Right lobe of liver (tissue), 4 donors: Measurements from ENCODE around the gene SELENOM.

Experiments used
- CTCF ChIP-seq, 4 donors: fragments of 200-600 bp in 3 of 4; fragments of 450-650 bp in 1 of 4; IDR thresholded peaks; one replicate each; pipeline versions ENCODE4 v1.5.1 to v1.8.0; 2016 to 2022; ENCODE audit warnings: antibody characterized with exemption in 4 of 4, mild to moderate bottlenecking in 2 of 4
- POLR2A ChIP-seq: fragments of 450-650 bp; IDR thresholded peaks from one replicate; pipeline ENCODE4 v1.6.1; 2017; ENCODE audit warnings: antibody characterized with exemption, mild to moderate bottlenecking
- donor health status: DM: no; HTN: no; CAD: no.
- donor health status: DM: no; HTN: no; CAD: no.
- donor health status: DM: no; HTN: yes; CAD: no.

- TF ChIP-seq POLR2A: no peak
- TF ChIP-seq CTCF (IDR thresholded peaks at IDR 0.05): no peak
Observed at GRCh38 chr22:31103111-31103510, 4.3 kb downstream of the SELENOM start.
